Measurements from ENCODE around the gene DPPA4.
"Not testable (repeated sequence)": the region's sequence is repeated elsewhere in the genome, so short reads cannot be mapped to it uniquely, and the experiment has no call there.

DPPA4 gene, protein sequence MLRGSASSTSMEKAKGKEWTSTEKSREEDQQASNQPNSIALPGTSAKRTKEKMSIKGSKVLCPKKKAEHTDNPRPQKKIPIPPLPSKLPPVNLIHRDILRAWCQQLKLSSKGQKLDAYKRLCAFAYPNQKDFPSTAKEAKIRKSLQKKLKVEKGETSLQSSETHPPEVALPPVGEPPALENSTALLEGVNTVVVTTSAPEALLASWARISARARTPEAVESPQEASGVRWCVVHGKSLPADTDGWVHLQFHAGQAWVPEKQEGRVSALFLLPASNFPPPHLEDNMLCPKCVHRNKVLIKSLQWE

DNA sequence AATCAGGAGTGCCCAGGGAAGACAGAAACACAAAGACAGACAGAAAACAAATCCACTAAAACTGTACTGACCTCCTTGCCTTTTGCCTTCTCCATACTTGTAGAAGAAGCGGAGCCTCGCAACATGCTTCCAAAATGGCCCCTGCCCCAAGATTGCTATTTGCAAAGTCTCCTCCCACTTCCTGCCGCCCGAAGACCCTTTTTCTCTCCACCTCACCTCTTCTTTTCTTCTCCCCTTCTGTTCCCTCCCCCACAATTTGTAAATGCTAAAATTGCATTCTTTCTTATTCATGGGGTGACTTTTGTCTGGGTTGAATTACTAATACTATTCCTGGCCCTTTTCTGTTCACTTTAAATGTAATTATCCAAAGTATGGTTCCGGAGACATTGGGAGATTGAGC lies at the start of gene DPPA4:
Gene DPPA4 (minus strand): TSS at position 154 of the 400 bp plus-strand sequence. CDS start 29 bp downstream, at position 125.
- TF ChIP-seq, protein P1, sequence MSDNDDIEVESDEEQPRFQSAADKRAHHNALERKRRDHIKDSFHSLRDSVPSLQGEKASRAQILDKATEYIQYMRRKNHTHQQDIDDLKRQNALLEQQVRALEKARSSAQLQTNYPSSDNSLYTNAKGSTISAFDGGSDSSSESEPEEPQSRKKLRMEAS (IDR thresholded peaks at IDR 0.05; ENCODE audit: low read depth, low read length), result no peak
- TF ChIP-seq POLR2A (IDR thresholded peaks at IDR 0.05; ENCODE audit: extremely low read depth, insufficient read length), result no peak
- TF ChIP-seq, protein P2, sequence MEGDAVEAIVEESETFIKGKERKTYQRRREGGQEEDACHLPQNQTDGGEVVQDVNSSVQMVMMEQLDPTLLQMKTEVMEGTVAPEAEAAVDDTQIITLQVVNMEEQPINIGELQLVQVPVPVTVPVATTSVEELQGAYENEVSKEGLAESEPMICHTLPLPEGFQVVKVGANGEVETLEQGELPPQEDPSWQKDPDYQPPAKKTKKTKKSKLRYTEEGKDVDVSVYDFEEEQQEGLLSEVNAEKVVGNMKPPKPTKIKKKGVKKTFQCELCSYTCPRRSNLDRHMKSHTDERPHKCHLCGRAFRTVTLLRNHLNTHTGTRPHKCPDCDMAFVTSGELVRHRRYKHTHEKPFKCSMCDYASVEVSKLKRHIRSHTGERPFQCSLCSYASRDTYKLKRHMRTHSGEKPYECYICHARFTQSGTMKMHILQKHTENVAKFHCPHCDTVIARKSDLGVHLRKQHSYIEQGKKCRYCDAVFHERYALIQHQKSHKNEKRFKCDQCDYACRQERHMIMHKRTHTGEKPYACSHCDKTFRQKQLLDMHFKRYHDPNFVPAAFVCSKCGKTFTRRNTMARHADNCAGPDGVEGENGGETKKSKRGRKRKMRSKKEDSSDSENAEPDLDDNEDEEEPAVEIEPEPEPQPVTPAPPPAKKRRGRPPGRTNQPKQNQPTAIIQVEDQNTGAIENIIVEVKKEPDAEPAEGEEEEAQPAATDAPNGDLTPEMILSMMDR (IDR thresholded peaks at IDR 0.05; ENCODE audit: low read depth, low read length), result no peak
- no peak for TF ChIP-seq MYC (IDR thresholded peaks at IDR 0.05; ENCODE audit: low read depth, low read length)
- H3K4me3 ChIP-seq (ENCODE audit: low read depth, low read length), result no peak within 1 kb of the TSS
- DNase-seq (ENCODE audit: low read depth), result no peak

DNA sequence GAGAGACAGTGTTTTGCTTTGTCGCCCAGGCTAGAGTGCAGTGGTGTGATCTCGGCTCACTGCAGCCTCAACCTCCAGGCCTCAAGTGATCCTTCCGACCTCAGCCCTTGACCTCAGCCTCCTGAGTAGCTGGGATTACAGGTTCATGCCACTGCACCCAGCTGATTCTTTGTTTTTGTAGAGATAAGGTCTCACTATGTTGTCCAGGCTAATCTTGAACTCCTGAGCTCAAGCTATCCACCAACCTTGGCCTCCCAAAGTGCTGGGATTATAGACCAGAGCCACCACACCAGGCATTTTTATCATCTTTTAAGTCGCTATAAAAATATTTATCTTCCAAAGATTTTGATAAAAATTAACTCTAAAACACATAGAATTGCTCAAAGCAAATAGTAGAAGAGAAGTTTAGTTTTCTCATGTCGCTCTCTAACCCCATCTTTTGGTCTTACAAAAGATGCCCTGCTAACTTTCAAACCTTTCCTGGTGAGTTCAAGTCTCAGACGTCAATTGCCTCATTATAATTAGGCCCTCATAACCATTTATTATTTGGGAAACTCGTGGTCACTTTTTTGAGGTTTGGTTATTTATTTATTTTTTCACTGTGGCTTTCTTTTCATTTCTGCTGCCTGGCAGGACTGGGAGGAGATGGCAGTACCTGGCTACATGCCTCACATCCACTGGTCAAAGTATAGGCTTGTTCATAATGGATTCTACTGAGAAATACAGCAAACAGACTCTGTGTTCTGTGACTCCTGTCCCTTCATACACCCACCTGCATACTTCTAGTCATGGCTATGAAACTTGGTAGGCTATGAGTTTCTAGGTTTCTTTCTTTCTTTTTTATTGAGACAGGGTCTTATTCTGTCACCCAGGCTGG lies 48.3 kb upstream of the DPPA4 start:
- H3K4me3 ChIP-seq (ENCODE audit: low read depth, low read length), result no peak overlapping the region
- TF ChIP-seq MYC (IDR thresholded peaks at IDR 0.05; ENCODE audit: low read depth, low read length) (no peak), POLR2A (IDR thresholded peaks at IDR 0.05; ENCODE audit: extremely low read depth, insufficient read length) (no peak)
- TF ChIP-seq, protein P2 (IDR thresholded peaks at IDR 0.05; ENCODE audit: low read depth, low read length), result no peak
- TF ChIP-seq, protein P1 (IDR thresholded peaks at IDR 0.05; ENCODE audit: low read depth, low read length), result no peak
- no peak for DNase-seq (ENCODE audit: low read depth)

DNA sequence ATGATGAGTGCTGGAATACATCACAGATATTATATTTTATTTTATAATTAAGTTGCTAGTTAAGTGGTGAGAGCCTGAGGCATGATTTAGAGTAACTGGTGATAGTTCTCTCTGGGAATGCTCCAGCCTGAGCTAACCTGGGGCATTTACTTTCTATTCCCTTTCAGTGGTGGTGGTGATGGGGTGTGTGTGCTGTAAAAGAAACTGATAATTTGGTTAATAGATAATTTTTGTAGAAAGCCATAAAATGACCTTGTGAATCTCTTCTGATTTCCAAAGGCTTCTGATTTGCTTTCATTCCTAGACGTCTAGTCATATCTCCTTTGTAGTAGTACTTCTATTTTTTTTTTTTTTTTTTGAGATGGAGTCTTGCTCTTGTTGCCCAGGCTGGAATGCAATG lies 46.8 kb upstream of the DPPA4 start:
- no peak overlapping the region for H3K4me3 ChIP-seq (ENCODE audit: low read depth, low read length)
- DNase-seq (ENCODE audit: low read depth), result no peak
- TF ChIP-seq, protein P2 (IDR thresholded peaks at IDR 0.05; ENCODE audit: low read depth, low read length), result no peak
- TF ChIP-seq, protein P1 (IDR thresholded peaks at IDR 0.05; ENCODE audit: low read depth, low read length), result no peak
- TF ChIP-seq MYC (IDR thresholded peaks at IDR 0.05; ENCODE audit: low read depth, low read length) (no peak), POLR2A (IDR thresholded peaks at IDR 0.05; ENCODE audit: extremely low read depth, insufficient read length) (no peak)

DNA sequence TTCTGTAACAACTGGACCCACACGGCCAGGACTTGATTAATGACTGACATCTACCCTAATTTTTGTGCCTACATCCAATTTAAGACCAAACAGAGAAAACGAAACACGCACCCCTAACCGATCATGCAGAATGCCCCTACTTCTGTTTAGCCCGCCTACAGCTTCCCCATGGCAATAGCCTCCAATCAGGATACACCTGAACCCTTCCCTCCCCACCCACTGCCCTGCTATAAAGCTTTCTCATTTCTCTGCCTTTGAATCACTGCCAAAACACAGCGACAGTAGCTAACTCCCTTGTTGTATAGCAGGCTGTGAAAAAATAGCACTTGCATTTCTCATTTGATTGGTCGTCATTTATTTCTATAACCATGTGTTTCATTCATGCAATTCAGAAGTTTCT lies 45.2 kb upstream of the DPPA4 start:
- no peak for TF ChIP-seq POLR2A (IDR thresholded peaks at IDR 0.05; ENCODE audit: extremely low read depth, insufficient read length)
- TF ChIP-seq, protein P2 (IDR thresholded peaks at IDR 0.05; ENCODE audit: low read depth, low read length), result no peak
- no peak for DNase-seq (ENCODE audit: low read depth)

DNA sequence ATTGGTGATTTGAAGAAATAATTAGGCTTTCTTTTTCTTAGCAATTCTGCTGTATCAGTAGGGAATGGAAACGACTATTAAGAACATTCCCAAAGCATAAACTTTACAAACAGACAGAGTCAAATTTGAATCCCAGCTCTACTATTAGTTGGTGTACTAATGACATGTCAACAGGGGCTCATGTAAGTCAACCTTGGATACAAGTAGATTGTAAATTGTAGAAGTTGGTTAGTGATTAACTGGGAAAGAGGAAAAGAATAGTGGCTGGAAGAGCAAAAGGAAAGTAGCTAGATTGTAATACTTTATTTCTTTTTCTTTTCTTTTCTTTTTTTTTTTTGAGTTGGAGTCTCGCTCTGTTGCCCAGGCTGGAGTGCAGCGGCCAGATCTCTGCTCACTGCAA lies 38.6 kb upstream of the DPPA4 start:
- TF ChIP-seq, protein P2 (IDR thresholded peaks at IDR 0.05; ENCODE audit: low read depth, low read length), result no peak
- TF ChIP-seq, protein P1 (IDR thresholded peaks at IDR 0.05; ENCODE audit: low read depth, low read length), result no peak
- TF ChIP-seq MYC (IDR thresholded peaks at IDR 0.05; ENCODE audit: low read depth, low read length), result no peak
- TF ChIP-seq POLR2A (IDR thresholded peaks at IDR 0.05; ENCODE audit: extremely low read depth, insufficient read length), result no peak
- no peak for DNase-seq (ENCODE audit: low read depth)
- H3K4me3 ChIP-seq (ENCODE audit: low read depth, low read length), result no peak overlapping the region

More for the DNA sequence above, 45.2 kb upstream of the DPPA4 start:
- no peak overlapping the region for H3K4me3 ChIP-seq (ENCODE audit: low read depth, low read length)

DNA sequence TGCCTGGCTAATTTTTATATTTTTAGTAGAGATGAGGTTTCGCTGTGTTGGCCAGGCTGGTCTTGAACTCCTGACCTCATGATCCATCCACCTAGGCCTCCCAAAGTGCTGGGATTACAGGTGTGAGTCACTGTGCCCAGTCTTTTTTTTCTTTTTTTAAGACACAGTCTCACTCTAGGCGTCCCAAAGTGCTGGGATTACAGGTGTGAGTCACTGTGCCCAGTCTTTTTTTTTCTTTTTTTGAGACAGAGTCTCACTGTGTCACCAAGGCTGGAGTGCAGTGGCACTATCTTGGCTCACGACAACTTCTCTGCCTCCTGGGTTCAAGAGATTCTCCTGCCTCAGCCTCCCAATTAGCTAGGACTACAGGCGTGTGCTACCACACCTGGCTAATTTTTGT lies 37.1 kb upstream of the DPPA4 start:
- not testable (repeated sequence) for DNase-seq (ENCODE audit: low read depth); H3K4me3 ChIP-seq (ENCODE audit: low read depth, low read length)

All from NB4 (cell line).